ENCODE results near the gene CBLN4. TPM values are rescaled to one million over a fixed set of nuclear protein-coding genes. Genes with fewer than 3 reads are reported as not detected.

The CBLN4 gene
- total and polyA plus RNA-seq, 7 experiments from 2014 or later, result not detected

- ATAC-seq (no peak), DNase-seq (no peak)
- H3K4me3 Mint-ChIP-seq, result no peak overlapping the region
- H3K27ac Mint-ChIP-seq, result no peak overlapping the region
- no peaks in the 10 kb centered on the region for H3K4me1 ChIP-seq (ENCODE audit: control insufficient read depth in 2 of 2, insufficient read depth in 2 of 2, low read length in 2 of 2)
- peaks cover 0 to 4% (median 0%) of the 10 kb centered on the region in 3 experiments for H3K9me3 ChIP-seq (ENCODE audit: control insufficient read depth in 2 of 3, low read length in 3 of 3)
- no peaks in the 10 kb centered on the region for H3K36me3 Mint-ChIP-seq
- H3K36me3 ChIP-seq (ENCODE audit: control insufficient read depth in 2 of 3, insufficient read depth in 3 of 3, low read length in 3 of 3), result no peaks in the 10 kb centered on the region
- H3K4me3 ChIP-seq (ENCODE audit: low read length), result no peak overlapping the region
- H3K4me1 Mint-ChIP-seq, result no peaks in the 10 kb centered on the region
- intact Hi-C loops (cut with micrococcal nuclease), result no loop called here
- no peaks in the 10 kb centered on the region for H3K27me3 ChIP-seq (ENCODE audit: control insufficient read depth in 2 of 2, insufficient read depth in 2 of 2, low read length in 2 of 2)
- no peak overlapping the region for H3K27ac ChIP-seq (ENCODE audit: low read depth, low read length)
- H3K27me3 Mint-ChIP-seq, result no peaks in the 10 kb centered on the region
- CTCF ChIA-PET, result no interaction called here
- POLR2A ChIA-PET, result no interaction called here
- peaks cover 0 to 11% (median 4%) of the 10 kb centered on the region in 11 donors for H3K9me3 Mint-ChIP-seq
Measured at GRCh38 chr20:56014151-56014550, 8.8 kb upstream of the CBLN4 start.

GRCh38 chr20:56004611-56005388 lies 519 bp downstream of the CBLN4 start:
- H3K4me1 Mint-ChIP-seq, result no peaks in the 10 kb centered on the region
- no peak overlapping the region for H3K27ac Mint-ChIP-seq
- ChIA-PET CTCF (no interaction called here), POLR2A (no interaction called here)
- Histone ChIP-seq H3K4me3 (ENCODE audit: low read length) (no peak overlapping the region), H3K9me3 (ENCODE audit: control insufficient read depth in 2 of 3, low read length in 3 of 3) (peaks cover 0 to 3% (median 0%) of the 10 kb centered on the region in 3 experiments), H3K4me1 (ENCODE audit: control insufficient read depth in 2 of 2, insufficient read depth in 2 of 2, low read length in 2 of 2) (no peaks in the 10 kb centered on the region), H3K27me3 (ENCODE audit: control insufficient read depth in 2 of 2, insufficient read depth in 2 of 2, low read length in 2 of 2) (no peaks in the 10 kb centered on the region), H3K36me3 (ENCODE audit: control insufficient read depth in 2 of 3, insufficient read depth in 3 of 3, low read length in 3 of 3) (no peaks in the 10 kb centered on the region), H3K27ac (ENCODE audit: low read depth, low read length) (no peak overlapping the region)
- H3K27me3 Mint-ChIP-seq, result peaks cover 26 to 56% (median 48%) of the 10 kb centered on the region in 5 donors
- DNase-seq (no peak), ATAC-seq (no peak)
- intact Hi-C loops (cut with micrococcal nuclease), result no loop called here
- H3K9me3 Mint-ChIP-seq, result peaks cover 3 to 24% (median 8%) of the 10 kb centered on the region in 11 donors
- no peak overlapping the region for H3K4me3 Mint-ChIP-seq
- H3K36me3 Mint-ChIP-seq, result peaks cover 0 to 9% (median 0%) of the 10 kb centered on the region in 5 donors

DNA sequence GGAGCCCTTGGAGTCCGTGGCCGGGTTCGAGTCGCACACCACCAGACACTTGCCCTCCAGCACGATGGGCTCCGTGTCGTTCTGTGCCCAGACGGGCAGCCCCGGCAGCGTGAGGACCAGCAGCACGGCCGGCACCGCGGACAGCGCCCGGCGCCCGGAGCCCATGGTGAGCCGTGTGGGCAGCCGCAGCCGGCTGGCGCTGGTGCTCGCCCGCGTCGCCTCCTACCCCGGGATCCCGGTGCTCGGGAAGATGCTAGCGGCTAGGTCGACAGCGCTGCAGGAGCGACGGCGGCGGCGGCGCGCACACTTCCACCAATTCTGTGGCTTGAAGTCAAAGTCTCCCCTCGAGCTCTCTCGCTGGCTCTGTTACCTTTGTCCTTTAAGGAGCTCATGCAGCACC lies 1.3 kb downstream of the CBLN4 start:
- Mint-ChIP-seq H3K4me1 (no peaks in the 10 kb centered on the region), H3K27me3 (peaks cover 26 to 57% (median 48%) of the 10 kb centered on the region in 5 donors), H3K36me3 (peaks cover 0 to 9% (median 0%) of the 10 kb centered on the region in 5 donors), H3K27ac (no peak overlapping the region), H3K9me3 (peaks cover 2 to 20% (median 8%) of the 10 kb centered on the region in 11 donors), H3K4me3 (no peak overlapping the region)
- intact Hi-C loops (cut with micrococcal nuclease), result no loop called here
- no peaks in the 10 kb centered on the region for H3K27me3 ChIP-seq (ENCODE audit: control insufficient read depth in 2 of 2, insufficient read depth in 2 of 2, low read length in 2 of 2)
- DNase-seq (no peak), ATAC-seq (no peak)
- no peaks in the 10 kb centered on the region for H3K4me1 ChIP-seq (ENCODE audit: control insufficient read depth in 2 of 2, insufficient read depth in 2 of 2, low read length in 2 of 2)
- CTCF ChIA-PET, result no interaction called here
- H3K36me3 ChIP-seq (ENCODE audit: control insufficient read depth in 2 of 3, insufficient read depth in 3 of 3, low read length in 3 of 3), result no peaks in the 10 kb centered on the region
- POLR2A ChIA-PET, result no interaction called here
- peaks cover 0 to 3% (median 0%) of the 10 kb centered on the region in 3 experiments for H3K9me3 ChIP-seq (ENCODE audit: control insufficient read depth in 2 of 3, low read length in 3 of 3)
- no peak overlapping the region for H3K4me3 ChIP-seq (ENCODE audit: low read length)
- no peak overlapping the region for H3K27ac ChIP-seq (ENCODE audit: low read depth, low read length)

DNA sequence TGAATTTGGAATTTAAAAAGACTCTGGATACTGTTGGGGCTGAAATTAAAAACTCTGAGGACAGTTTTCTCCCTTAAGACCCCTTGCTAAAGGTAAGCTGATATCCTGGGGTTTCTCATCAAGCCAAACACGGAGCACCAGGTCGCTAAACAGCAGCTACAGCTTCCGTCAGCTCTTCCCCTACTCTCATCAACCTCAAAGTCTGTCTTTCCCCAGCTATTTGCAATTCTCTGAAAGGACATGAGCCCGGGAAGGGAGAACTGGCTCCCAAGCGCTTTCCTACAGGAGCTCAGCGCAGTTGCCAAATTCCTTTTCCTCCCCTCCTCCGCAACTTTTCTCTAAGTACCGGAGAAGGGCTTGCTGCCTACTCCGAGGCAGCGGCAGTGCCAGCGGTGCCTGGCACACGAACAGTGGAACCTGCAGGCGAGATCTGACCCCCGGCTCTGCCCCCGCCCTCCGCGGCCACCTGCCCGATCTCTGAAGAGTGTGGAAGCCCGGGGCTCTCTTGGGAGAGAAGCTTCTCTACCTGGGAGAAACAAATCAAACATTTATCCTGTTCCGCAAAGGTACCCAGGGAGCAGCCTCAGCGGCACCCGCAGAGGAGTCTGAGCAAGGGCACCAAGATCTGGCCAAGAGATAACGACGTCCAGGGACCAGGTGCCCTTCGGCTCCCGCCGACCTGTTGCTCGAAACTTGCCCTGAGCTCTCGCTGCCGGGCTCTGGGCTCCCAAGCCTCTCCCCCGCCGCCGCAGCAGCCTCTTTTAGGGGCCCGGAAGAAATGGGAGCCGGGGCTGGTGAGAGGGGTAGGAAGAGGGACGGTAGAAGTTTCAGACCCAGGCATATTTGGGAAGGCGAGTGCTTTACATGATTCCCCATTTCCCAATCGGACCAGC lies 2.2 kb downstream of the CBLN4 start:
- Histone ChIP-seq H3K27ac (ENCODE audit: low read depth, low read length) (no peak overlapping the region), H3K36me3 (ENCODE audit: control insufficient read depth in 2 of 3, insufficient read depth in 3 of 3, low read length in 3 of 3) (no peaks in the 10 kb centered on the region), H3K4me3 (ENCODE audit: low read length) (no peak overlapping the region), H3K4me1 (ENCODE audit: control insufficient read depth in 2 of 2, insufficient read depth in 2 of 2, low read length in 2 of 2) (no peaks in the 10 kb centered on the region), H3K9me3 (ENCODE audit: control insufficient read depth in 2 of 3, low read length in 3 of 3) (peaks cover 0 to 3% (median 0%) of the 10 kb centered on the region in 3 experiments), H3K27me3 (ENCODE audit: control insufficient read depth in 2 of 2, insufficient read depth in 2 of 2, low read length in 2 of 2) (no peaks in the 10 kb centered on the region)
- peaks cover 0 to 6% (median 0%) of the 10 kb centered on the region in 5 donors for H3K36me3 Mint-ChIP-seq
- ChIA-PET CTCF (no interaction called here), POLR2A (no interaction called here)
- ATAC-seq (no peak), DNase-seq (no peak)
- H3K4me3 Mint-ChIP-seq, result no peak overlapping the region
- no peaks in the 10 kb centered on the region for H3K4me1 Mint-ChIP-seq
- intact Hi-C loops (cut with micrococcal nuclease), result no loop called here
- no peak overlapping the region for H3K27ac Mint-ChIP-seq
- H3K9me3 Mint-ChIP-seq, result peaks cover 0 to 16% (median 6%) of the 10 kb centered on the region in 11 donors
- H3K27me3 Mint-ChIP-seq, result peaks cover 26 to 60% (median 48%) of the 10 kb centered on the region in 5 donors

GRCh38 chr20:56001890-56002289 lies 3.4 kb downstream of the CBLN4 start:
- Mint-ChIP-seq H3K36me3 (peaks cover 0 to 3% (median 0%) of the 10 kb centered on the region in 5 donors), H3K4me1 (no peaks in the 10 kb centered on the region), H3K9me3 (peaks cover 2 to 14% (median 4%) of the 10 kb centered on the region in 11 donors), H3K27me3 (peaks cover 25 to 54% (median 49%) of the 10 kb centered on the region in 5 donors), H3K4me3 (no peak overlapping the region), H3K27ac (no peak overlapping the region)
- Histone ChIP-seq H3K27ac (ENCODE audit: low read depth, low read length) (no peak overlapping the region), H3K27me3 (ENCODE audit: control insufficient read depth in 2 of 2, insufficient read depth in 2 of 2, low read length in 2 of 2) (no peaks in the 10 kb centered on the region), H3K36me3 (ENCODE audit: control insufficient read depth in 2 of 3, insufficient read depth in 3 of 3, low read length in 3 of 3) (no peaks in the 10 kb centered on the region), H3K4me1 (ENCODE audit: control insufficient read depth in 2 of 2, insufficient read depth in 2 of 2, low read length in 2 of 2) (no peaks in the 10 kb centered on the region), H3K4me3 (ENCODE audit: low read length) (no peak overlapping the region), H3K9me3 (ENCODE audit: control insufficient read depth in 2 of 3, low read length in 3 of 3) (peaks cover 0 to 3% (median 0%) of the 10 kb centered on the region in 3 experiments)
- CTCF ChIA-PET, result no interaction called here
- DNase-seq (no peak), ATAC-seq (no peak)
- intact Hi-C loops (cut with micrococcal nuclease), result no loop called here
- POLR2A ChIA-PET, result no interaction called here

- no peak overlapping the region for H3K27ac ChIP-seq (ENCODE audit: low read depth, low read length)
- H3K27ac Mint-ChIP-seq, result no peak overlapping the region
- ATAC-seq (no peak), DNase-seq (no peak)
- no peak overlapping the region for H3K4me3 ChIP-seq (ENCODE audit: low read length)
- H3K27me3 Mint-ChIP-seq, result peaks cover 21 to 49% (median 45%) of the 10 kb centered on the region in 5 donors
- no peaks in the 10 kb centered on the region for H3K9me3 ChIP-seq (ENCODE audit: control insufficient read depth in 2 of 3, low read length in 3 of 3)
- H3K4me1 ChIP-seq (ENCODE audit: control insufficient read depth in 2 of 2, insufficient read depth in 2 of 2, low read length in 2 of 2), result no peaks in the 10 kb centered on the region
- CTCF ChIA-PET, result no interaction called here
- no peaks in the 10 kb centered on the region for H3K4me1 Mint-ChIP-seq
- no peak overlapping the region for H3K4me3 Mint-ChIP-seq
- H3K9me3 Mint-ChIP-seq, result peaks cover 0 to 9% (median 4%) of the 10 kb centered on the region in 11 donors
- intact Hi-C loops (cut with micrococcal nuclease), result no loop called here
- H3K36me3 Mint-ChIP-seq, result no peaks in the 10 kb centered on the region
- no peaks in the 10 kb centered on the region for H3K36me3 ChIP-seq (ENCODE audit: control insufficient read depth in 2 of 3, insufficient read depth in 3 of 3, low read length in 3 of 3)
- POLR2A ChIA-PET, result no interaction called here
- H3K27me3 ChIP-seq (ENCODE audit: control insufficient read depth in 2 of 2, insufficient read depth in 2 of 2, low read length in 2 of 2), result no peaks in the 10 kb centered on the region
Measured at GRCh38 chr20:56001106-56001785, 4.1 kb downstream of the CBLN4 start.

All from naive thymus-derived CD4-positive, alpha-beta T cell (primary cell).